Measurements from ENCODE around the gene SLC4A3.

Gene SLC4A3

DNA sequence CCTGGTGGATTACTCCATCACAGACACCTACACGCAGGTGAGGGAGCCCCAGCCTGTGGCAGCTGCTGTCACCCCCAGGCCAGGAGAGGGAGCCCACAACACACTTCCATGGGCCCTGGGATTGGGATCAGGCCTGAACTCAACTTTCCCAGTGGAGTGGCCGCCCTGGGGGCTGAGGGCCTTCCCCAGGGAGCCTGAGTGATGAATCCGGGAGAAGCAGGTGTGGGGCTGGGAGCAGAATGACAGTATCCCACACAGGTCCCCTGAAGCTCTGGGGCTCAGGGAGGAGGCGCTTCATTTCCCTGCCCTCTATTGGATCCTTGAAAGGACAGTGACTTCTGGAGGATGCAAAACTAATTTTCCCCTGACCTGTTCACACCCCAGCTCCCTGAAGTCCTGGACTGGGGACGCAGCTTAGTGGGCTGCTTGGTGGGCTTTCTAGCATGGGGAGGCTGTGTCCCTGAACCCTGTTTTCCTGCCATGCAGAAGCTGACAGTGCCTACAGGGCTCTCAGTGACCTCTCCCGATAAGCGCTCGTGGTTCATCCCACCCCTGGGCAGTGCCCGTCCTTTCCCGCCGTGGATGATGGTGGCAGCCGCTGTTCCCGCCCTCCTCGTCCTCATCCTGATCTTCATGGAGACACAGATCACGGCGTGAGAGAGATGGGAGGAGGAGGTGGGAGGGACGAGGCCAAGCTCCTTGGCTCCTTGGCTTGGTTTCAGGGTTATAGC is 11.0 kb downstream of the SLC4A3 start:
- no peak overlapping the region for H3K4me3 ChIP-seq (ENCODE audit: low read depth in 1 of 2, low read length in 2 of 2)
- no peaks in the 10 kb centered on the region for H3K9me3 ChIP-seq (ENCODE audit: control insufficient read depth in 1 of 2, low read length in 2 of 2)
- peaks cover 0 to 8% of the 10 kb centered on the region in 2 donors for H3K4me1 ChIP-seq (ENCODE audit: control insufficient read depth in 1 of 2, insufficient read depth in 2 of 2, low read length in 2 of 2)
- no peak overlapping the region for H3K9ac ChIP-seq (ENCODE audit: low read depth in 1 of 2, low read length in 2 of 2)
- no peak overlapping the region for H3K27ac ChIP-seq (ENCODE audit: low read depth, low read length)
- H3K36me3 ChIP-seq (ENCODE audit: control insufficient read depth in 1 of 2, insufficient read depth in 2 of 2, low read length in 2 of 2): no peaks in the 10 kb centered on the region
- peaks cover 0 to 10% of the 10 kb centered on the region in 2 donors for H3K27me3 ChIP-seq (ENCODE audit: control insufficient read depth in 1 of 2, insufficient read depth in 2 of 2, low read length in 2 of 2)

DNA sequence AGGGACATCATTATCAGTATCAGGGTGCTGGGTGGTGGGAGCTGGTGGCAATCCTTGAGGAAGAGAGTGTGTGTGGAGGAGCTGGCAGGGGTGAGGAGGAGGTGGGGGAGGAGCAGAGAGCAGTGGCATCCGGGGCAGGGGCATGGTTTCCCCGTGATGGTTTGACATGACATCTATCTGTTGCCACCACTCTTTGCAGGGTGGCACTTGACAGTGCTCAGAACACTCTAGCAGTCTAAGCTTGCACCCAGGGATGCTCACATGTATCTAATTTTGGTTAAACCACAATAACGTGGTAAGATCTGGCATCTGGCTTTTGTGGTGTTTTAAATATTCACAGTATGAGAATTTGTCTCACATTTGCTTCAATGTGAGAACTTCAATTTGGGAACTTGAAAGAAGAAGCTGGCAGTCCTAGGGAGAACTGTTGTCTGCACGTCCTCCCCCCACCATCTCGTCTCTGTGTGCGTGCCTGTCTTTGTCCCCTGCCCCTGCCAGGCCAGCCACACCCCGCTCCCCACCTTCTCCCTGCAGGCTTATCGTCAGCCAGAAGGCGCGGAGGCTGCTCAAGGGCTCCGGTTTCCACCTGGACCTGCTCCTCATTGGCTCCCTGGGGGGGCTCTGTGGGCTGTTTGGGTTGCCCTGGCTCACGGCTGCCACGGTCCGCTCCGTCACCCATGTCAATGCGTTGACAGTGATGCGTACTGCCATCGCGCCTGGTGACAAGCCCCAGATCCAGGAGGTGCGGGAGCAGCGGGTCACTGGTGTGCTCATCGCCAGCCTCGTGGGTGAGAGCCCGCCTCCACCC is 11.7 kb downstream of the SLC4A3 start:
- Histone ChIP-seq H3K27me3 (ENCODE audit: control insufficient read depth in 1 of 2, insufficient read depth in 2 of 2, low read length in 2 of 2) (peaks cover 0 to 10% of the 10 kb centered on the region in 2 donors), H3K27ac (ENCODE audit: low read depth, low read length) (no peak overlapping the region)

DNA sequence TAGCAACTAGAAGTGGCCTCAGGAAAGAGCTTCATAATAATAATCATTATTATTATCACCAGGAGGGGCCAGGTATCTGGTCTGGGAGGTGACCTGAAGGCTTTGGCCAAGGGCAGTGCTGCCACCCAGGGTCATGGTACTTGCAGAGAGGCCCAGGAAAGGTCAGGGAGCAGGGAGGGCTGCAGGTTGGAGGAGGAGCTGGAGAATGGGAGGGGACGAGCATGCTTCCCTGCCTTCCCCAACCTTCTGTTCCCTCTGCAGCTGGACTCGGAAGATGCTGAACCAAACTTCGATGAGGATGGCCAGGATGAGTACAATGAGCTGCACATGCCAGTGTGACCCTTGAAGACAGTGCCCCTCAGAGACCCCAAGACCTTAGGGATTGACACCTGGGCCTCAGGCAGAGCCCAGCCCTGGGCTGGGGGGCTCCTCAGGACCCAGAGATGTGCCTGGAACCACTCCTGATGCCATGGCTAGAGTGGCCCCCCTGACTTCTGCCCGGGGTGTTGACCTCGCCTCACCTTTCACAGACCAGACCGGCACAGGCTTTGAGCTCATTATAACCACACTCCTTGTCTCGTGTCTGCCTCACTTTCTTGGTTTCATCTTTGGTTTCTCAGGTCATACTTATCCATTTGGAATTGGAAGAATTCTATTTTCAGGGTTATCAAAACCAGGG is 14.1 kb downstream of the SLC4A3 start:
- Histone ChIP-seq H3K4me3 (ENCODE audit: low read depth in 1 of 2, low read length in 2 of 2) (no peak overlapping the region), H3K9ac (ENCODE audit: low read depth in 1 of 2, low read length in 2 of 2) (no peak overlapping the region), H3K4me1 (ENCODE audit: control insufficient read depth in 1 of 2, insufficient read depth in 2 of 2, low read length in 2 of 2) (peaks cover 8% of the 10 kb centered on the region in 2 donors), H3K27ac (ENCODE audit: low read depth, low read length) (no peak overlapping the region), H3K36me3 (ENCODE audit: control insufficient read depth in 1 of 2, insufficient read depth in 2 of 2, low read length in 2 of 2) (no peaks in the 10 kb centered on the region), H3K27me3 (ENCODE audit: control insufficient read depth in 1 of 2, insufficient read depth in 2 of 2, low read length in 2 of 2) (peaks cover 0 to 10% of the 10 kb centered on the region in 2 donors), H3K9me3 (ENCODE audit: control insufficient read depth in 1 of 2, low read length in 2 of 2) (no peaks in the 10 kb centered on the region)

More for the DNA sequence above, 11.7 kb downstream of the SLC4A3 start:
- no peak overlapping the region for H3K9ac ChIP-seq (ENCODE audit: low read depth in 1 of 2, low read length in 2 of 2)
- H3K4me1 ChIP-seq (ENCODE audit: control insufficient read depth in 1 of 2, insufficient read depth in 2 of 2, low read length in 2 of 2): peaks cover 0 to 8% of the 10 kb centered on the region in 2 donors
- H3K36me3 ChIP-seq (ENCODE audit: control insufficient read depth in 1 of 2, insufficient read depth in 2 of 2, low read length in 2 of 2): no peaks in the 10 kb centered on the region
- no peak overlapping the region for H3K4me3 ChIP-seq (ENCODE audit: low read depth in 1 of 2, low read length in 2 of 2)
- H3K9me3 ChIP-seq (ENCODE audit: control insufficient read depth in 1 of 2, low read length in 2 of 2): no peaks in the 10 kb centered on the region

DNA sequence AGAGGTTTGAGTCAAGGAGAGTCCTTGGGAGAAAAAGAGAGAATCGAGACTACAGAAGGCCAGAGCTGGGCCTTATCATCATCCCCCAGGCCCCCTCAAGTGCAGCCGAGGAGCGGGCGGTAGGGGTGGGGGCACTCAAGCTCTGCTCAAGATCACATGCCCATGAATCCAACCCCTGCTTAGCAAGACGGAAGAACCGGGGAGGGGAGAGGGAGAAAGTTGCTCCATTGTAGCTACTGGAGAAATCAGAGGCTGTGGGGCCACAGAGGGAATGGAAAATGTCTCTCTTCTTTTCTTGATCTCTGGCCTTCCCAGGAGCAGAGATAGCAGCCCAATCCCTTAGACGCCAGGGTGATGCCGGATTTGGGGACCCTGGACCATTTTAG is 14.6 kb downstream of the SLC4A3 start:
- H3K4me3 ChIP-seq (ENCODE audit: low read depth in 1 of 2, low read length in 2 of 2): no peak overlapping the region
- H3K9me3 ChIP-seq (ENCODE audit: control insufficient read depth in 1 of 2, low read length in 2 of 2): no peaks in the 10 kb centered on the region
- H3K4me1 ChIP-seq (ENCODE audit: control insufficient read depth in 1 of 2, insufficient read depth in 2 of 2, low read length in 2 of 2): peaks cover 8% of the 10 kb centered on the region in 2 donors
- H3K27me3 ChIP-seq (ENCODE audit: control insufficient read depth in 1 of 2, insufficient read depth in 2 of 2, low read length in 2 of 2): peaks cover 0 to 8% of the 10 kb centered on the region in 2 donors
- no peaks in the 10 kb centered on the region for H3K36me3 ChIP-seq (ENCODE audit: control insufficient read depth in 1 of 2, insufficient read depth in 2 of 2, low read length in 2 of 2)
- H3K27ac ChIP-seq (ENCODE audit: low read depth, low read length): no peak overlapping the region
- H3K9ac ChIP-seq (ENCODE audit: low read depth in 1 of 2, low read length in 2 of 2): no peak overlapping the region

DNA sequence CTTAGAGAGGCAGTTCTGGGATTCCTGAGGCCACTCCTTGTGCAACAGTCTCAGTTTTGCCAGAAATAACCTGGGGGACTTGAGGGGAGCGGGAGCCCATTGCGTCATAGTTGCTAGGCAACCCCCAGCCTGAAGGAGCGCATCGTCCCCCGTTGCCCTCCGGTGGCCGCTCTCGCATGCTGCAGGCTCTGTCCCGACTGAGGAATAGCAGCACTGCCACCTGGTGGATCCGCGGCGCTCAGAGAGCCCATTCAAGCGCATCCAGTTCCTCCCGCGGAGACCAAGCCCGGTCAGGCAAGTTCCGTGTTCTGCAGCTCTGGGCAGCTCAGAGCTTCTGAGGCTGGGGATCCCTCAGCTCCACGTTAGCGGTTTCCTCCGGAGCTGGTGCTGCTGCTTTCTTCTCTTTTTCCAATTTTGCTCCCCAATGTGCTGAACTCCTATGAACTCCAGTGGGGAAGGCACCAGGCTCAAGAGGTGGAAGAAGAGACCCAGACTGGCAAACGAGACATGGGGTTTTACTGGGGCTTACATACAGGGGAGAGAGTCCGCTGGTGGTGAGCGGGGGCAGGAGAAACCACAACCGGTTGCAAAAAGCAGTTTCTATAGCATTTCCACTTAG is 15.1 kb downstream of the SLC4A3 start:
- peaks cover 0 to 3% of the 10 kb centered on the region in 2 donors for H3K27me3 ChIP-seq (ENCODE audit: control insufficient read depth in 1 of 2, insufficient read depth in 2 of 2, low read length in 2 of 2)
- no peak overlapping the region for H3K27ac ChIP-seq (ENCODE audit: low read depth, low read length)
- H3K4me1 ChIP-seq (ENCODE audit: control insufficient read depth in 1 of 2, insufficient read depth in 2 of 2, low read length in 2 of 2): peaks cover 8% of the 10 kb centered on the region in 2 donors
- H3K36me3 ChIP-seq (ENCODE audit: control insufficient read depth in 1 of 2, insufficient read depth in 2 of 2, low read length in 2 of 2): no peaks in the 10 kb centered on the region
- H3K9me3 ChIP-seq (ENCODE audit: control insufficient read depth in 1 of 2, low read length in 2 of 2): no peaks in the 10 kb centered on the region
- H3K4me3 ChIP-seq (ENCODE audit: low read depth in 1 of 2, low read length in 2 of 2): no peak overlapping the region
- no peak overlapping the region for H3K9ac ChIP-seq (ENCODE audit: low read depth in 1 of 2, low read length in 2 of 2)

DNA sequence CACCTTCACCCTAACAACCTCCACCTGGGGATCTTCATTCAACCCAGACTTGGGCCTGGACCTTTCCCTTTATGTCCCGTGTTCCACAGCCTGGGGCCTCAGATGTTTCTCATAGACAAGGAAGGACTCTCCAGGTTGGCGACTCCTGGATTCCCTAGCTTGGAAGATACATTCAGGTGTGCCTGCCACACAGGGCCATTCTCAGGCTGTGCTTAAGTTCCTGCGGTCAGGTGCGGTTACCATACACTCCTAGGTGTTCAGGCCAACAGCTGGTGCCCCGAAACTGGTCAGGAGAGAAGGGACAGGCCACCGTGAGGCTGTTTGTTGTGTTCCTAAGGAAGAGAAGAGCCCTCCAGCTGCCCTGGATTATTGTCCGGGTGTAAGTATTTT is 15.6 kb downstream of the SLC4A3 start:
- Histone ChIP-seq H3K27me3 (ENCODE audit: control insufficient read depth in 1 of 2, insufficient read depth in 2 of 2, low read length in 2 of 2) (peaks cover 0 to 3% of the 10 kb centered on the region in 2 donors), H3K9me3 (ENCODE audit: control insufficient read depth in 1 of 2, low read length in 2 of 2) (no peaks in the 10 kb centered on the region), H3K4me3 (ENCODE audit: low read depth in 1 of 2, low read length in 2 of 2) (no peak overlapping the region), H3K36me3 (ENCODE audit: control insufficient read depth in 1 of 2, insufficient read depth in 2 of 2, low read length in 2 of 2) (no peaks in the 10 kb centered on the region), H3K27ac (ENCODE audit: low read depth, low read length) (no peak overlapping the region), H3K9ac (ENCODE audit: low read depth in 1 of 2, low read length in 2 of 2) (no peak overlapping the region), H3K4me1 (ENCODE audit: control insufficient read depth in 1 of 2, insufficient read depth in 2 of 2, low read length in 2 of 2) (peaks cover 8% of the 10 kb centered on the region in 2 donors)

DNA sequence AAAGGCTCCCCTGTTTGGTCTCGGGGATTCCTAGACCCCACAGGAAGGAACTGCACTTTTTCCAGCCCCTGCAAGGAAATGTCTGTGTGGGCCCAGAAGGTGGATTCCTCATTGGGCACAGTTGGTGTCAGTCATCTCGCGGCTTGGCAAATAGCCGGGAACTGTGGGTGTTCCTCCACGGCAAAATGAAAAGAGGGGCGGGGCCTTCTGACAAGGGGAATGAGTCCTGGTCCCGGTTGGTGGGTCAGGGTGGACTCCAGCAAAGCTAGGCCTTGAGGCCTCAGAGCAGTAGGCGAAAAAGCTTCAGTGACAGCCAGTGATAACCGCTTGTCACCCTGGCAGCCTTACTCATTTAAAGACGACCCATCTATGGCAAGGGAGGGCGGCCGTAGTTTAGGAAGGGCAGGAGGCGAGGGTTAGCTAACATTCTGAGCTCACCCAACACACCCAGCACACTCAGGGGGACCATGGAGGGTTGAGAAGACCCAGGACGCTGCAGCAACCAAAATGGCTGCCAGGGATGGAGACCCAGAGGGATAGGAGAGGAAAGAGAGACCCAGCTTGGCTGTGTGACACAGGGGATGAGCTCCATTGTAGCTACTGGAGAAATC is 16.5 kb downstream of the SLC4A3 start:
- Histone ChIP-seq H3K36me3 (ENCODE audit: control insufficient read depth in 1 of 2, insufficient read depth in 2 of 2, low read length in 2 of 2) (no peaks in the 10 kb centered on the region), H3K27me3 (ENCODE audit: control insufficient read depth in 1 of 2, insufficient read depth in 2 of 2, low read length in 2 of 2) (peaks cover 0 to 6% of the 10 kb centered on the region in 2 donors), H3K4me1 (ENCODE audit: control insufficient read depth in 1 of 2, insufficient read depth in 2 of 2, low read length in 2 of 2) (peaks cover 8% of the 10 kb centered on the region in 2 donors), H3K9ac (ENCODE audit: low read depth in 1 of 2, low read length in 2 of 2) (no peak overlapping the region), H3K27ac (ENCODE audit: low read depth, low read length) (no peak overlapping the region), H3K4me3 (ENCODE audit: low read depth in 1 of 2, low read length in 2 of 2) (no peak overlapping the region), H3K9me3 (ENCODE audit: control insufficient read depth in 1 of 2, low read length in 2 of 2) (no peaks in the 10 kb centered on the region)

- Histone ChIP-seq H3K27me3 (ENCODE audit: control insufficient read depth in 1 of 2, insufficient read depth in 2 of 2, low read length in 2 of 2) (peaks cover 0 to 6% of the 10 kb centered on the region in 2 donors), H3K4me3 (ENCODE audit: low read depth in 1 of 2, low read length in 2 of 2) (no peak overlapping the region), H3K4me1 (ENCODE audit: control insufficient read depth in 1 of 2, insufficient read depth in 2 of 2, low read length in 2 of 2) (peaks cover 8% of the 10 kb centered on the region in 2 donors), H3K36me3 (ENCODE audit: control insufficient read depth in 1 of 2, insufficient read depth in 2 of 2, low read length in 2 of 2) (no peaks in the 10 kb centered on the region), H3K9me3 (ENCODE audit: control insufficient read depth in 1 of 2, low read length in 2 of 2) (no peaks in the 10 kb centered on the region), H3K27ac (ENCODE audit: low read depth, low read length) (no peak overlapping the region), H3K9ac (ENCODE audit: low read depth in 1 of 2, low read length in 2 of 2) (no peak overlapping the region)
These were observed 17.5 kb downstream of the SLC4A3 start for GRCh38 chr2:219644801-219645480.

Data from duodenal mucosa (tissue), 2 donors.